MM.1S (cell line): ENCODE results near the gene S100A8.

Source experiments
- EZH2 ChIP-seq: fragments of 300-600 bp; sonication (generic); optimal IDR thresholded peaks from 2 replicates; pipeline ENCODE3; 2017; ENCODE audit warnings: low read depth, mild to moderate bottlenecking, antibody characterized with exemption, low read length, mixed read lengths
- TF ChIP-seq, protein P1 (sequence below): fragments of 300-600 bp; sonication (generic); IDR thresholded peaks from 2 replicates; pipeline ENCODE4 v1.5.1; 2016; ENCODE audit warnings: antibody characterized with exemption, low read length, mixed read lengths

- TF ChIP-seq, protein P1, sequence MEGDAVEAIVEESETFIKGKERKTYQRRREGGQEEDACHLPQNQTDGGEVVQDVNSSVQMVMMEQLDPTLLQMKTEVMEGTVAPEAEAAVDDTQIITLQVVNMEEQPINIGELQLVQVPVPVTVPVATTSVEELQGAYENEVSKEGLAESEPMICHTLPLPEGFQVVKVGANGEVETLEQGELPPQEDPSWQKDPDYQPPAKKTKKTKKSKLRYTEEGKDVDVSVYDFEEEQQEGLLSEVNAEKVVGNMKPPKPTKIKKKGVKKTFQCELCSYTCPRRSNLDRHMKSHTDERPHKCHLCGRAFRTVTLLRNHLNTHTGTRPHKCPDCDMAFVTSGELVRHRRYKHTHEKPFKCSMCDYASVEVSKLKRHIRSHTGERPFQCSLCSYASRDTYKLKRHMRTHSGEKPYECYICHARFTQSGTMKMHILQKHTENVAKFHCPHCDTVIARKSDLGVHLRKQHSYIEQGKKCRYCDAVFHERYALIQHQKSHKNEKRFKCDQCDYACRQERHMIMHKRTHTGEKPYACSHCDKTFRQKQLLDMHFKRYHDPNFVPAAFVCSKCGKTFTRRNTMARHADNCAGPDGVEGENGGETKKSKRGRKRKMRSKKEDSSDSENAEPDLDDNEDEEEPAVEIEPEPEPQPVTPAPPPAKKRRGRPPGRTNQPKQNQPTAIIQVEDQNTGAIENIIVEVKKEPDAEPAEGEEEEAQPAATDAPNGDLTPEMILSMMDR: no peak
- no peak for TF ChIP-seq EZH2
These were observed 34.3 kb downstream of the S100A8 start for GRCh38 chr1:153356392-153357075.
